SU-DHL-6 (cell line): ENCODE measurements around the gene MTREX.

ENCODE experiments used
- CTCF ChIP-seq: fragments of 200-600 bp; sonication (generic); IDR thresholded peaks from one replicate; pipeline ENCODE4 v1.5.1; 2017; ENCODE audit warnings: antibody characterized with exemption, mild to moderate bottlenecking, low read length, moderate library complexity; ENCODE audit not compliant: insufficient read depth, poor library complexity, severe bottlenecking
- EZH2phosphoT487 ChIP-seq: fragments of 200-600 bp; sonication (generic), shearing (Covaris generic); conservative IDR thresholded peaks from 2 replicates; pipeline ENCODE4 v1.6.1; 2018; ENCODE audit warnings: mild to moderate bottlenecking, antibody characterized with exemption, low read length, moderate library complexity, mixed read lengths

- no peak for TF ChIP-seq CTCF
- TF ChIP-seq EZH2phosphoT487: no peak
These were observed 62.6 kb downstream of the MTREX start for GRCh38 chr5:55370291-55370925.
